ENCODE data around the gene SETD2. TPM values are rescaled to one million over a fixed set of nuclear protein-coding genes. Genes with fewer than 3 reads are reported as not detected.

Gene SETD2
- total RNA-seq, 2 experiments from 2014 or later = 87.3 to 87.4 TPM

GRCh38 chr3:46971742-46972141, 192.2 kb downstream of the SETD2 start:
- H3K9me3 Mint-ChIP-seq = no peaks in the 10 kb centered on the region
- peak overlapping the region; percentile 74 for H3K4me3 Mint-ChIP-seq
- no peak for ATAC-seq (ENCODE audit: poor library complexity)

GRCh38 chr3:46971151-46971550, 192.8 kb downstream of the SETD2 start:
- Mint-ChIP-seq H3K27me3 (no peaks in the 10 kb centered on the region), H3K4me1 (ENCODE audit: low read depth) (peaks cover 84% of the 10 kb centered on the region), H3K9me3 (no peaks in the 10 kb centered on the region), H3K36me3 (ENCODE audit: low read depth) (peaks cover 69% of the 10 kb centered on the region), H3K27ac (peak overlapping the region; percentile 73), H3K4me3 (peak overlapping the region; percentile 74)
- ATAC-seq (ENCODE audit: poor library complexity) = no peak
- Histone ChIP-seq H3K27ac (ENCODE audit: low read depth in 1 of 2, low read length in 2 of 2) (no peak overlapping the region), H3K27me3 (ENCODE audit: control insufficient read depth in 1 of 2, insufficient read depth in 2 of 2, low read length in 2 of 2) (no peaks in the 10 kb centered on the region), H3K4me1 (ENCODE audit: insufficient read depth, low read length) (peaks cover 93% of the 10 kb centered on the region), H3K9me3 (ENCODE audit: control insufficient read depth in 1 of 2, insufficient read depth in 1 of 2, low read length in 2 of 2) (no peaks in the 10 kb centered on the region), H3K4me3 (ENCODE audit: low read length) (no peak overlapping the region), H3K36me3 (ENCODE audit: insufficient read depth, low read length) (peaks cover 24% of the 10 kb centered on the region)
- intact Hi-C loops (cut with DNase I, micrococcal nuclease) = no loop called here
- no peak for DNase-seq
- ChIA-PET POLR2A (interaction anchor here (1.2 kb wide), 1 partner anchor 16 kb away, joined by 3 read pairs; no protein-coding TSS in a partner anchor), CTCF (no interaction called here)
- TF ChIP-seq, protein P1, sequence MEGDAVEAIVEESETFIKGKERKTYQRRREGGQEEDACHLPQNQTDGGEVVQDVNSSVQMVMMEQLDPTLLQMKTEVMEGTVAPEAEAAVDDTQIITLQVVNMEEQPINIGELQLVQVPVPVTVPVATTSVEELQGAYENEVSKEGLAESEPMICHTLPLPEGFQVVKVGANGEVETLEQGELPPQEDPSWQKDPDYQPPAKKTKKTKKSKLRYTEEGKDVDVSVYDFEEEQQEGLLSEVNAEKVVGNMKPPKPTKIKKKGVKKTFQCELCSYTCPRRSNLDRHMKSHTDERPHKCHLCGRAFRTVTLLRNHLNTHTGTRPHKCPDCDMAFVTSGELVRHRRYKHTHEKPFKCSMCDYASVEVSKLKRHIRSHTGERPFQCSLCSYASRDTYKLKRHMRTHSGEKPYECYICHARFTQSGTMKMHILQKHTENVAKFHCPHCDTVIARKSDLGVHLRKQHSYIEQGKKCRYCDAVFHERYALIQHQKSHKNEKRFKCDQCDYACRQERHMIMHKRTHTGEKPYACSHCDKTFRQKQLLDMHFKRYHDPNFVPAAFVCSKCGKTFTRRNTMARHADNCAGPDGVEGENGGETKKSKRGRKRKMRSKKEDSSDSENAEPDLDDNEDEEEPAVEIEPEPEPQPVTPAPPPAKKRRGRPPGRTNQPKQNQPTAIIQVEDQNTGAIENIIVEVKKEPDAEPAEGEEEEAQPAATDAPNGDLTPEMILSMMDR (IDR thresholded peaks at IDR 0.05) = no peak

More at GRCh38 chr3:46971742-46972141, 192.2 kb downstream of the SETD2 start:
- no peaks in the 10 kb centered on the region for H3K27me3 Mint-ChIP-seq
- Histone ChIP-seq H3K4me1 (ENCODE audit: insufficient read depth, low read length) (peaks cover 88% of the 10 kb centered on the region), H3K27me3 (ENCODE audit: control insufficient read depth in 1 of 2, insufficient read depth in 2 of 2, low read length in 2 of 2) (no peaks in the 10 kb centered on the region), H3K27ac (ENCODE audit: low read depth in 1 of 2, low read length in 2 of 2) (no peak overlapping the region), H3K9me3 (ENCODE audit: control insufficient read depth in 1 of 2, insufficient read depth in 1 of 2, low read length in 2 of 2) (no peaks in the 10 kb centered on the region), H3K4me3 (ENCODE audit: low read length) (no peak overlapping the region), H3K36me3 (ENCODE audit: insufficient read depth, low read length) (peaks cover 24% of the 10 kb centered on the region)
- DNase-seq = peak in 1 of 14 experiments; percentile 43
- CTCF ChIA-PET = no interaction called here
- TF ChIP-seq, protein P1 (IDR thresholded peaks at IDR 0.05) = no peak
- peak overlapping the region; percentile 73 for H3K27ac Mint-ChIP-seq
- intact Hi-C loops (cut with DNase I, micrococcal nuclease) = no loop called here
- H3K4me1 Mint-ChIP-seq (ENCODE audit: low read depth) = peaks cover 87% of the 10 kb centered on the region
- peaks cover 69% of the 10 kb centered on the region for H3K36me3 Mint-ChIP-seq (ENCODE audit: low read depth)
- POLR2A ChIA-PET = no interaction called here

- Histone ChIP-seq H3K4me1 (ENCODE audit: insufficient read depth, low read length) (peaks cover 93% of the 10 kb centered on the region), H3K27me3 (ENCODE audit: control insufficient read depth in 1 of 2, insufficient read depth in 2 of 2, low read length in 2 of 2) (no peaks in the 10 kb centered on the region), H3K27ac (ENCODE audit: low read depth in 1 of 2, low read length in 2 of 2) (no peak overlapping the region), H3K9me3 (ENCODE audit: control insufficient read depth in 1 of 2, insufficient read depth in 1 of 2, low read length in 2 of 2) (no peaks in the 10 kb centered on the region), H3K4me3 (ENCODE audit: low read length) (no peak overlapping the region), H3K36me3 (ENCODE audit: insufficient read depth, low read length) (peaks cover 28% of the 10 kb centered on the region)
- ChIA-PET CTCF (interaction anchor here (0.7 kb wide), 1 partner anchor 9 kb away, joined by 3 read pairs; the partner anchor contains the start of gene NBEAL2), POLR2A (interaction anchor here (1.2 kb wide), 1 partner anchor 15 kb away, joined by 3 read pairs; no protein-coding TSS in a partner anchor)
- H3K27me3 Mint-ChIP-seq = no peaks in the 10 kb centered on the region
- peak overlapping the region; percentile 31 for H3K4me3 Mint-ChIP-seq
- TF ChIP-seq, protein P1 (IDR thresholded peaks at IDR 0.05) = no peak
- H3K9me3 Mint-ChIP-seq = no peaks in the 10 kb centered on the region
- H3K27ac Mint-ChIP-seq = peak overlapping the region; percentile 73
- ATAC-seq (ENCODE audit: poor library complexity) (no peak), DNase-seq (no peak)
- intact Hi-C loops (cut with DNase I, micrococcal nuclease) = no loop called here
- peaks cover 74% of the 10 kb centered on the region for H3K36me3 Mint-ChIP-seq (ENCODE audit: low read depth)
- H3K4me1 Mint-ChIP-seq (ENCODE audit: low read depth) = peaks cover 87% of the 10 kb centered on the region
These were observed 193.4 kb downstream of the SETD2 start for GRCh38 chr3:46970391-46971091.

Data from CD4-positive, alpha-beta T cell (primary cell).